ENCODE results near the gene C11orf68. TPM values are rescaled to one million over a fixed set of nuclear protein-coding genes. Genes with fewer than 3 reads are reported as not detected.

The C11orf68 gene
- total and polyA plus RNA-seq, 2 donors: 11.0 to 38.8 TPM

DNA sequence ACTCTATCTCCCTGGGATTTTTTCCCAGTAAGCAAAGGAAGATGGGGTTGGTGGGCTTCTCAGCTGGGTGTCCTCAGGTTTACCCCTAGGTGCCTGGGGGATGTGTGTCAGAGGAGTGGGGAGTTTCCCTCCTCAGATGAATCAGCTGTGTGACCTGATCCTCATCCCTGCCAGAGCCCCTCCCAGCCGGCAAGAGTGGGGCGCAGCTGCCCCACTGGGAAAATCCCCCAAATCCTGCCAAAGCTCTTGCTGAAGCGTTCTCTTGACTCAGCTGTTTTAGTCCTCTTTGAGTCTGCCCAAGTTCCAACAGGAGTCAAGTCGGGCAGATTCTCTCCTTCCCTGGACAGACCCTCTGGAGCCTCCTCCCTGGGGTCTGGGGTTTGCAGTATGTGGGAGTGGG, 6.0 kb downstream of the C11orf68 start:
- WGBS: 92% methylated on average over 4 of the region's 4 CpGs

DNA sequence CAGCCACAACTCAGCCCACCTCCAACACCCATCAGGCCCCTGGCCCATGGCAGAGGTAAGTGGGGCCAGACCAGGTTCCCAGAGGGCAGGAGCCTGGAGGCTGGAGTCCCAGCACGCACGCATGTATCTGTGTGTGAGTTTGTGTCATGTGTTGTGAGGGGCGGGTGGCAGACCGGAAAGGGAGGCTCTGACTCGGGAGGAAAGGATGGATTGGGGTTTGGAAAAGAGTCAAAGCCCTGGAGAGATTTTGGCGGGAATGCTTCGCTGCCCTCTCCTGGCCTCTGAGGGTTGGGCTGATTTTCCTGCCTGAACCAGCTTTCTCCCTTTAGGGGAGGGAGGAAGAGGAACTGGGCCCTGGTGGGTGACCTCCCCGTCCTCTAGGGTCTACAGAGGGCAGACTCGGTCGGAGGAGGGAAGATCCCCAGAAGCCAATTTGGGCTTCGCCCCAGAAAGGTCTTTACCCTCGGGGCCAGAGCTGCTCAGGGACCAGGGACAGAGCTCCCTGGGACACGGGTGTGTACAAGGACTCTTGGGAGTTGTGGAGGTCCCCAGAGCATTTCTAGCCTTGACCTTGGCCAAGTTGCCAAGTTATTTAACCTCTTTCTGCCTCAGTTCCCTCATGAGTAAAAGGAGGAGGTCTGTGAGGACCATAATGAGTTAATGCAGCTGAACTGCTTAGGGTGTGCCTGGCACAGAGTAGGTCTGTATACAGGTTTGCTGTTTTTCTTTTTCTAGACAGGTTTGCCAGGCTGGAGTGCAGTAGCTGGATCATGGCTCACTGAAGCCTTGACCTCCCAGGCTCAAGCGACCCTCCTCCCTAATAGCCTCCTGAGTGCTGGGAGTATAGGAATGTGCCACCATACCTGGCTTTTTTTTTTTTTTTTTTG, 6.9 kb downstream of the C11orf68 start:
- no peak for DNase-seq (ENCODE audit: low read depth in 6 of 9, low spot score in 9 of 9)
- H3K4me1 ChIP-seq (ENCODE audit: control insufficient read depth in 2 of 2, insufficient read depth in 2 of 2, low read length in 2 of 2): peaks cover 5 to 22% of the 10 kb centered on the region in 2 donors
- no peaks in the 10 kb centered on the region for H3K27me3 ChIP-seq (ENCODE audit: control insufficient read depth in 2 of 2, insufficient read depth in 1 of 2, low read length in 1 of 2)
- peaks cover 0 to 2% of the 10 kb centered on the region in 2 donors for H3K36me3 ChIP-seq (ENCODE audit: control insufficient read depth in 2 of 2, insufficient read depth in 2 of 2, low read length in 1 of 2)
- no peak overlapping the region for H3K27ac ChIP-seq (ENCODE audit: low read depth in 1 of 2, low read length in 1 of 2)
- no peak overlapping the region for H3K4me3 ChIP-seq (ENCODE audit: low read length in 2 of 2)
- 57% methylated on average over 14 of the region's 14 CpGs for WGBS
- no peaks in the 10 kb centered on the region for H3K9me3 ChIP-seq (ENCODE audit: control insufficient read depth in 2 of 2, insufficient read depth in 1 of 2, low read length in 1 of 2)

More for the DNA sequence above, 6.0 kb downstream of the C11orf68 start:
- Histone ChIP-seq H3K27me3 (ENCODE audit: control insufficient read depth in 2 of 2, insufficient read depth in 1 of 2, low read length in 1 of 2) (no peaks in the 10 kb centered on the region), H3K4me3 (ENCODE audit: low read length in 2 of 2) (no peak overlapping the region), H3K9me3 (ENCODE audit: control insufficient read depth in 2 of 2, insufficient read depth in 1 of 2, low read length in 1 of 2) (no peaks in the 10 kb centered on the region), H3K4me1 (ENCODE audit: control insufficient read depth in 2 of 2, insufficient read depth in 2 of 2, low read length in 2 of 2) (peaks cover 13 to 31% of the 10 kb centered on the region in 2 donors), H3K27ac (ENCODE audit: low read depth in 1 of 2, low read length in 1 of 2) (peak overlapping the region in 1 of 2 donors; percentile 48), H3K36me3 (ENCODE audit: control insufficient read depth in 2 of 2, insufficient read depth in 2 of 2, low read length in 1 of 2) (peaks cover 3 to 8% of the 10 kb centered on the region in 2 donors)
- peak in 1 of 9 donors; percentile 24 for DNase-seq (ENCODE audit: low read depth in 6 of 9, low spot score in 9 of 9)

DNA sequence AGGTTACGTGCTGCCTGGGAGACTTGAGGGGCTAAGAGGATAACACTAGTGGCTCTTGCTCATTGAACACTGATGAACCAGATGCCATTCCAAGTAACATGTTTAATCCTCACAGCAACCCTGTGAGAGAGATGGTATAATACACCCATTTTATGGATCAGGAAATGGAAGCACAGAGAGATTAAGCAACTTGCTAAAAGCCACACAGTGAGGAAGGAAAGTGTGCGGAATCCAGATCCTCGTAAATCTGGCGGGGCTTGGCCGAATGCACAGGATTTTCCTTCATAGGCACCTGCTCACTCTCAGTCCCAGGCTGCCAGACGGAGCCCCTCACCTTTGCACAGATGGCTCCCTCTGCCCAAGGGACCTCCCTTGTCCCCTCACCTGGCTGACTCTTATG, 11.0 kb downstream of the C11orf68 start:
- H3K27ac ChIP-seq (ENCODE audit: low read depth in 1 of 2, low read length in 1 of 2): no peak overlapping the region
- peaks cover 0 to 8% of the 10 kb centered on the region in 2 donors for H3K27me3 ChIP-seq (ENCODE audit: control insufficient read depth in 2 of 2, insufficient read depth in 1 of 2, low read length in 1 of 2)
- H3K4me1 ChIP-seq (ENCODE audit: control insufficient read depth in 2 of 2, insufficient read depth in 2 of 2, low read length in 2 of 2): peaks cover 0 to 22% of the 10 kb centered on the region in 2 donors
- DNase-seq (ENCODE audit: low read depth in 6 of 9, low spot score in 9 of 9): no peak
- H3K9me3 ChIP-seq (ENCODE audit: control insufficient read depth in 2 of 2, insufficient read depth in 1 of 2, low read length in 1 of 2): no peaks in the 10 kb centered on the region
- H3K36me3 ChIP-seq (ENCODE audit: control insufficient read depth in 2 of 2, insufficient read depth in 2 of 2, low read length in 1 of 2): no peaks in the 10 kb centered on the region
- 97% methylated on average over 6 of the region's 6 CpGs for WGBS
- no peak overlapping the region for H3K4me3 ChIP-seq (ENCODE audit: low read length in 2 of 2)

DNA sequence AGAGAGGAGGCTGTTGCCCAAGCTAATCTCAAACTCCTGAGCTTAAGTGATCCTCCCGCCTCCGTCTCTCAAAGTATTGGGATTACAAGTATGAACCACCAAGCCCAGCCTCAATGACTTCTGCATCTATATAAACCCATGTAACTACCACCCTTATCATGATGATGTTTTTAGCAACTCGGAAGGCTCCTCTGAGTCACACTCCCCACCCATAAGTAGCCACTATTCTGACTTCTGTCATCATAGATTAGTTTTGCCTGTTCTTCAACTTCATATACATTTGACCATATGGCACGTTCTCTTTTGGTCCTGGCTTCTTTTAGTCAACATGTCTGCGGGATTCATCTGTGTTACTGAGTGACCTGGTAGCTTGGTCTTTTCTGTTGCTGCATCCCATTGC, 12.3 kb downstream of the C11orf68 start:
- no peaks in the 10 kb centered on the region for H3K36me3 ChIP-seq (ENCODE audit: control insufficient read depth in 2 of 2, insufficient read depth in 2 of 2, low read length in 1 of 2)
- peaks cover 0 to 12% of the 10 kb centered on the region in 2 donors for H3K27me3 ChIP-seq (ENCODE audit: control insufficient read depth in 2 of 2, insufficient read depth in 1 of 2, low read length in 1 of 2)
- WGBS: 97% methylated on average over 5 of the region's 5 CpGs
- H3K9me3 ChIP-seq (ENCODE audit: control insufficient read depth in 2 of 2, insufficient read depth in 1 of 2, low read length in 1 of 2): no peaks in the 10 kb centered on the region
- no peak overlapping the region for H3K27ac ChIP-seq (ENCODE audit: low read depth in 1 of 2, low read length in 1 of 2)
- no peak overlapping the region for H3K4me3 ChIP-seq (ENCODE audit: low read length in 2 of 2)
- DNase-seq (ENCODE audit: low read depth in 6 of 9, low spot score in 9 of 9): no peak
- H3K4me1 ChIP-seq (ENCODE audit: control insufficient read depth in 2 of 2, insufficient read depth in 2 of 2, low read length in 2 of 2): peaks cover 0 to 23% of the 10 kb centered on the region in 2 donors

DNA sequence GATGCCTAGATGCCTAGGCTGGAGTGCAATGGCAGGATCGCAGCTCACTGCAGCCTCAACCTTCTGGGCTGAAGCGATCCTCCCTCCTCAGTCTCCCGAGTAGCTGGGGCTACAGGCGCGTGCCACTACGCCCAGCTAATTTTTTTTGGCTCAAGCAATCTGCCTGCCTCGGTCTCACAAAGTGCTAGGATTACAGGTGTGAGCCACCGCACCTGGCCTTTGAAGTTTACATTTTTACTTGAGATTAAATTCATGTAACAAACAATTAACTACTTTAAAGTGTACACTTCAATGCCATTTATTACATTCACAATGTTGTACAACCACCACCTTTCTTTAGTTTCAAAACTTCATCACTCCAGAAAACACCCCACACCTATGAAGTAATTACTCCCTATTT, 15.1 kb downstream of the C11orf68 start:
- Histone ChIP-seq H3K27me3 (ENCODE audit: control insufficient read depth in 2 of 2, insufficient read depth in 1 of 2, low read length in 1 of 2) (peaks cover 17 to 39% of the 10 kb centered on the region in 2 donors), H3K4me1 (ENCODE audit: control insufficient read depth in 2 of 2, insufficient read depth in 2 of 2, low read length in 2 of 2) (peaks cover 18 to 39% of the 10 kb centered on the region in 2 donors), H3K4me3 (ENCODE audit: low read length in 2 of 2) (no peak overlapping the region), H3K27ac (ENCODE audit: low read depth in 1 of 2, low read length in 1 of 2) (no peak overlapping the region), H3K36me3 (ENCODE audit: control insufficient read depth in 2 of 2, insufficient read depth in 2 of 2, low read length in 1 of 2) (no peaks in the 10 kb centered on the region), H3K9me3 (ENCODE audit: control insufficient read depth in 2 of 2, insufficient read depth in 1 of 2, low read length in 1 of 2) (no peaks in the 10 kb centered on the region)
- WGBS: 92% methylated on average over 8 of the region's 8 CpGs
- DNase-seq (ENCODE audit: low read depth in 6 of 9, low spot score in 9 of 9): no peak

DNA sequence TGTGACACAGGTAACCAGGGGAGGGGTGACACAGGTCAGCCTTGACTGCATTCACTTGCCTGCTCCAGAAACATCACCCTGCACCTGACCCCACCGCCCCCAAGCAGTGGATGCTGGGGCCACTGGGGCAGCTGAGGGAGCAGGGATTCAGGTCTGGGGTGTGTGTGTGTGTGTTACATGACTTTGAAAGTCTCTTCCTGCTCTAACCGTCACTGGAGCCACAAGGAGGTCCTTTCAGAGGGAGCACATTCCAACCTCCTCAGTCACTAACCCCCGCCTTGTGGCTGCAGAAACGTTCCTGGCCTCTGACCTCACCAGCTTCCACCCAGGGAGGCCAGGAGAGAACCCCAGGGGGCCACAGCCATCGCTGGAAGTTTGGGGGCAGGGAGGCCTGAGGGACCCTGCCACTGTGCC, 15.8 kb downstream of the C11orf68 start:
- Histone ChIP-seq H3K36me3 (ENCODE audit: control insufficient read depth in 2 of 2, insufficient read depth in 2 of 2, low read length in 1 of 2) (no peaks in the 10 kb centered on the region), H3K27me3 (ENCODE audit: control insufficient read depth in 2 of 2, insufficient read depth in 1 of 2, low read length in 1 of 2) (peaks cover 22 to 46% of the 10 kb centered on the region in 2 donors), H3K27ac (ENCODE audit: low read depth in 1 of 2, low read length in 1 of 2) (no peak overlapping the region), H3K4me3 (ENCODE audit: low read length in 2 of 2) (no peak overlapping the region), H3K9me3 (ENCODE audit: control insufficient read depth in 2 of 2, insufficient read depth in 1 of 2, low read length in 1 of 2) (no peaks in the 10 kb centered on the region), H3K4me1 (ENCODE audit: control insufficient read depth in 2 of 2, insufficient read depth in 2 of 2, low read length in 2 of 2) (peaks cover 18 to 42% of the 10 kb centered on the region in 2 donors)
- WGBS: 32% methylated on average over 5 of the region's 5 CpGs
- no peak for DNase-seq (ENCODE audit: low read depth in 6 of 9, low spot score in 9 of 9)

DNA sequence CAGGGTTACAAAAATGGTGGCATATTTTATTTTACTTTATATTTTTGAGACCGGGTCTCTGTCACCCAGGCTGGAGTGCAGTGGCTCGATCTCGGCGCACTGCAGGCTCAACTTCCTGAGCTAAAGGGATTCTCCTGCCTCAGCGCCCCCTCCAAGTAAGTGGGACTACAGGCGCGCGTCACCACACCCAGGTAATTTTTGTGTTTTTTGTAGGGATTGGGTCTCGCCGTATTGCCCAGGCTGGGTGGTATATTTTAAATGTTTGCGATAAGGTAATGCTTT, 18.0 kb downstream of the C11orf68 start:
- H3K4me3 ChIP-seq (ENCODE audit: low read length in 2 of 2): no peak overlapping the region
- H3K27me3 ChIP-seq (ENCODE audit: control insufficient read depth in 2 of 2, insufficient read depth in 1 of 2, low read length in 1 of 2): peaks cover 22 to 61% of the 10 kb centered on the region in 2 donors
- no peak for DNase-seq (ENCODE audit: low read depth in 6 of 9, low spot score in 9 of 9)
- H3K36me3 ChIP-seq (ENCODE audit: control insufficient read depth in 2 of 2, insufficient read depth in 2 of 2, low read length in 1 of 2): no peaks in the 10 kb centered on the region
- H3K27ac ChIP-seq (ENCODE audit: low read depth in 1 of 2, low read length in 1 of 2): no peak overlapping the region
- WGBS: 93% methylated on average over 11 of the region's 11 CpGs
- no peaks in the 10 kb centered on the region for H3K9me3 ChIP-seq (ENCODE audit: control insufficient read depth in 2 of 2, insufficient read depth in 1 of 2, low read length in 1 of 2)
- H3K4me1 ChIP-seq (ENCODE audit: control insufficient read depth in 2 of 2, insufficient read depth in 2 of 2, low read length in 2 of 2): peaks cover 18 to 42% of the 10 kb centered on the region in 2 donors

DNA sequence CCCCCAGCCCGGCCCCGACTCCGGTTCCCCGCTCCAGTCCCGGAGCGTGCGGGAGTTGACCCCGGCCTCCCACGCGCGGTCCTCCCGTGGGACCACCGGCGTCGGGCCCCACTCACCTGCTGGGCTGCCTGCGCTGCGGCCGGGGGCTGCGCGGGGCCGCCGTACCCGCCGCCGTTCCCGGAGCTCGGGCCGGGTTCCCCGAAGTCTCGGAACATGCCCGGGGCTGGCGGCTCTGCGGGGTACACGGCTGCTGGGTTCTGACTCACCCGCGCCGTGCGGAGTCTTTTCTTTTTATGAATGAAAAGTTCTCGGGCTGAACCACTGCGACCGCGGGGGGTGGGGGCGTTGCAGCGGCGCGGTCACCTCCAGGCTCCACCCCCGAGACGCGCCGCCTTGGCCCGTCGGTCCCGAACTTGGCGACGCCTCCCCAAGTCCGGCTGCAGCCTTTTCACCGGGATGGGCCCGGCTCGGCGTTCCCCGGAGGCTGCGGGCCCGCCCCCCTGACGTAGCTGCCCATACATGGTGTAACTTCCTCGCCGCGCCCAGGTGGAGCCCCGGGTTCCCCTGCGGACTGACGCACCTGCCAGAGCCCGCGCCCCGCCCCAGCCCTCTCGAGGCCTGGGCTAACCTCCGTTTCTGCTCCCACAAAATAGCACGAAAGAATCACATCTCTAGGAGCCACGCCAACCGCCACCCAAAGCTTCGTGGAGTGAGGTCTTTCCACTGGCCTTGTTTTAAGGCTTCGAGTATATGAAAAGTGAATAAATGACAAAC, 18.6 kb downstream of the C11orf68 start, which contains the start of gene FOSL1:
Gene FOSL1, minus strand, starts transcription at position 264 of the 774 bp plus-strand sequence. Its CDS starts 49 bp downstream, at position 215.
- WGBS: 2% methylated on average over 80 of the region's 80 CpGs
- H3K4me3 ChIP-seq (ENCODE audit: low read length in 2 of 2): peak within 1 kb of the TSS; percentile 32 to 58
- peaks cover 18 to 42% of the 10 kb centered on the region in 2 donors for H3K4me1 ChIP-seq (ENCODE audit: control insufficient read depth in 2 of 2, insufficient read depth in 2 of 2, low read length in 2 of 2)
- H3K9me3 ChIP-seq (ENCODE audit: control insufficient read depth in 2 of 2, insufficient read depth in 1 of 2, low read length in 1 of 2): no peaks in the 10 kb centered on the region
- peak within 1 kb of the TSS in 1 of 2 donors; percentile 49 for H3K27ac ChIP-seq (ENCODE audit: low read depth in 1 of 2, low read length in 1 of 2)
- H3K27me3 ChIP-seq (ENCODE audit: control insufficient read depth in 2 of 2, insufficient read depth in 1 of 2, low read length in 1 of 2): peaks cover 22 to 65% of the 10 kb centered on the region in 2 donors
- DNase-seq (ENCODE audit: low read depth in 6 of 9, low spot score in 9 of 9): peak in 7 of 9 donors; percentile 64 to 88 (median 80)
- H3K36me3 ChIP-seq (ENCODE audit: control insufficient read depth in 2 of 2, insufficient read depth in 2 of 2, low read length in 1 of 2): no peaks in the 10 kb centered on the region
